ENCODE measurements around the gene VCP. TPM values are rescaled to one million over a fixed set of nuclear protein-coding genes. Genes with fewer than 3 reads are reported as not detected.
A peak's percentile ranks its signal among the peaks of the same experiment; 100 is the strongest.

Gene VCP
- total and polyA plus RNA-seq, 9 of the 15 experiments (the other 6 are each of a cell fraction or from before 2014, with no cell fraction given), result 7.1 to 257 (median 199) TPM

- TF ChIP-seq ZNF280B (CRISPR knock-in tag; IDR thresholded peaks at IDR 0.05) (no peak), ZBTB40 (IDR thresholded peaks at IDR 0.05) (peak; percentile 96), ZBTB40 (CRISPR knock-in tag; IDR thresholded peaks at IDR 0.05) (peak; percentile 95), MLLT1 (IDR thresholded peaks at IDR 0.05) (no peak), RCOR1 (IDR thresholded peaks at IDR 0.05; ENCODE audit: borderline replicate concordance in 1 of 2, low read depth in 2 of 2, low read length in 2 of 2) (peak in 1 of 2 experiments; percentile 20; a peak in 1 of 4 replicates), CTCFL (IDR thresholded peaks at IDR 0.05; ENCODE audit: borderline replicate concordance, insufficient read depth, low read depth, low read length, poor library complexity, severe bottlenecking) (peak; percentile 55), MEIS2 (IDR thresholded peaks at IDR 0.05; ENCODE audit: partially characterized antibody) (peak; percentile 51)
Measured at GRCh38 chr9:35051069-35051967, 21.1 kb downstream of the VCP start (continued).

Data from K562 (cell line).